PC-3 (cell line): ENCODE results near the gene CLIP3. TPM values are rescaled to one million over a fixed set of nuclear protein-coding genes. Genes with fewer than 3 reads are reported as not detected.

ENCODE experiments used
- ATAC-seq: fragments of 200-7000 bp; cut with Tn5 transposase; 2 replicates; pipeline ENCODE4 v1.9.1; 2020; ENCODE audit warnings: mild to moderate bottlenecking, moderate library complexity
- BruUV-seq: library from RNA; stranded (reverse); fragments of 400-500 nt; replicated peaks from 2 replicates; lab custom pipeline; 2021; lab: Mats Ljungman, UMichigan
- CTCF ChIA-PET: fragments of 300-600 bp; sonication (Branson Sonifier 250); formaldehyde crosslinking; loops from one replicate; lab custom pipeline; 2022; ENCODE audit warnings: antibody characterized with exemption; lab: Charles Lee
- POLR2A ChIA-PET: fragments of 300-600 bp; sonication (Branson Sonifier 250); formaldehyde crosslinking; loops from one replicate; lab custom pipeline; 2022; ENCODE audit warnings: antibody characterized with exemption; ENCODE audit not compliant: unreplicated experiment; lab: Charles Lee
- DNase-seq: peaks from one replicate; pipeline ENCODE4 v3.0.0-alpha.2; 2015
- H2AFZ ChIP-seq: fragments of 300-600 bp; sonication (generic); 2 replicates; pipeline ENCODE4 v1.6.0; 2016; ENCODE audit warnings: antibody characterized with exemption, low read length
- H3F3A ChIP-seq: fragments of 300-600 bp; sonication (generic); one replicate; pipeline ENCODE4 v1.6.0; 2017; ENCODE audit warnings: antibody characterized with exemption, low read length, control low read depth, mild to moderate bottlenecking; ENCODE audit not compliant: unreplicated experiment
- H3K27ac ChIP-seq: fragments of 300-600 bp; sonication (generic); 2 replicates; pipeline ENCODE4 v1.5.1; 2016; ENCODE audit warnings: mild to moderate bottlenecking, low read length
- H3K27me3 ChIP-seq: fragments of 300-600 bp; sonication (generic); 2 replicates; pipeline ENCODE4 v1.6.1; 2016; ENCODE audit warnings: low read length, mixed read lengths
- H3K36me3 ChIP-seq: fragments of 300-600 bp; sonication (generic); 2 replicates; pipeline ENCODE4 v1.6.1; 2016; ENCODE audit warnings: low read depth, mixed run types, low read length, mixed read lengths
- H3K4me1 ChIP-seq: fragments of 300-600 bp; sonication (generic); 2 replicates; pipeline ENCODE4 v1.5.1; 2016; ENCODE audit warnings: low read length; ENCODE audit not compliant: insufficient read depth
- H3K4me2 ChIP-seq: fragments of 300-600 bp; sonication (generic); 2 replicates; pipeline ENCODE4 v1.6.0; 2016; ENCODE audit warnings: low read length
- H3K4me3 ChIP-seq: fragments of 300-600 bp; sonication (generic); 2 replicates; pipeline ENCODE4 v1.5.1; 2016; ENCODE audit warnings: mild to moderate bottlenecking, low read length, mixed read lengths
- H3K79me2 ChIP-seq: fragments of 300-600 bp; sonication (generic); 2 replicates; pipeline ENCODE4 v1.6.1; 2017; ENCODE audit warnings: low read length, mixed read lengths
- H3K9ac ChIP-seq: fragments of 300-600 bp; sonication (generic); 2 replicates; pipeline ENCODE4 v1.6.0; 2016; ENCODE audit warnings: mild to moderate bottlenecking, low read length
- H3K9me2 ChIP-seq: fragments of 300-600 bp; sonication (generic); replicated peaks from 2 replicates; pipeline ENCODE4 v1.6.1; 2016; ENCODE audit warnings: mixed run types, low read length, mixed read lengths
- H3K9me3 ChIP-seq: fragments of 300-600 bp; sonication (generic); 2 replicates; pipeline ENCODE4 v1.6.1; 2016; ENCODE audit warnings: low read length, mixed read lengths
- H4K20me1 ChIP-seq: fragments of 300-600 bp; sonication (generic); 2 replicates; pipeline ENCODE4 v1.6.1; 2016; ENCODE audit warnings: low read length, mixed read lengths
- CTCF ChIP-seq: fragments of 300-600 bp; sonication (generic); conservative IDR thresholded peaks from 2 replicates; pipeline ENCODE4 v1.5.1; 2017; ENCODE audit warnings: antibody characterized with exemption, low read depth, mild to moderate bottlenecking, low read length
- EZH2 ChIP-seq: fragments of 300-600 bp; sonication (generic); IDR thresholded peaks from one replicate; pipeline ENCODE4 v1.6.1; 2017; ENCODE audit warnings: antibody characterized with exemption, mild to moderate bottlenecking, low read length; ENCODE audit not compliant: unreplicated experiment
- EZH2phosphoT487 ChIP-seq: fragments of 300-600 bp; sonication (generic); IDR thresholded peaks from 2 replicates; pipeline ENCODE4 v1.6.1; 2018; ENCODE audit warnings: mild to moderate bottlenecking, antibody characterized with exemption, low read length, borderline replicate concordance
- intact Hi-C: fragments of 100-400 bp; cut with micrococcal nuclease; formaldehyde crosslinking; loops from 2 replicates; pipeline ENCODE4 v1.9.0; 2023
- total RNA-seq: library from RNA; depleted of rRNA; stranded (reverse); fragments of >200 nt; gene quantifications from 2 replicates; pipeline ENCODE4 v1.2.3, GENCODE V29; 2014

Gene CLIP3
- total RNA-seq, 1 experiment from 2014 or later = 0.07 TPM

GRCh38 chr19:36051637-36052036 is 19.0 kb upstream of the CLIP3 start:
- ATAC-seq = no peak
- Histone ChIP-seq H3K4me3 (no peak overlapping the region), H2AFZ (no peak overlapping the region), H3K9ac (no peak overlapping the region), H3K36me3 (no peaks in the 10 kb centered on the region), H3K9me2 (no peaks in the 10 kb centered on the region), H3K4me2 (no peak overlapping the region), H3K27ac (no peak overlapping the region), H3K27me3 (no peaks in the 10 kb centered on the region), H3K9me3 (no peaks in the 10 kb centered on the region), H3K4me1 (peaks cover 9% of the 10 kb centered on the region), H3K79me2 (peaks cover 14% of the 10 kb centered on the region), H4K20me1 (no peaks in the 10 kb centered on the region), H3F3A (no peaks in the 10 kb centered on the region)
- CTCF ChIA-PET = no interaction called here
- no TSS peak for BruUV-seq
- TF ChIP-seq EZH2 = no peak
- no peak for TF ChIP-seq EZH2phosphoT487
- no peak for TF ChIP-seq CTCF
- POLR2A ChIA-PET = no interaction called here
- intact Hi-C loops = loop anchor here (5.0 to 10.0 kb wide), 2 partner anchors 39 to 117 kb away; partner anchors contain the start of genes ALKBH6 and LRFN3
- DNase-seq = no peak

GRCh38 chr19:36051236-36051635 is 18.6 kb upstream of the CLIP3 start:
- POLR2A ChIA-PET = no interaction called here
- Histone ChIP-seq H3K4me2 (no peak overlapping the region), H3K27ac (no peak overlapping the region), H3K79me2 (peaks cover 10% of the 10 kb centered on the region), H3K4me1 (peaks cover 5% of the 10 kb centered on the region), H3K9me2 (no peaks in the 10 kb centered on the region), H3K4me3 (no peak overlapping the region), H3K9me3 (no peaks in the 10 kb centered on the region), H3K36me3 (no peaks in the 10 kb centered on the region), H3K27me3 (no peaks in the 10 kb centered on the region), H4K20me1 (no peaks in the 10 kb centered on the region), H3K9ac (no peak overlapping the region), H2AFZ (no peak overlapping the region), H3F3A (no peaks in the 10 kb centered on the region)
- ATAC-seq (no peak), DNase-seq (no peak)
- CTCF ChIA-PET = no interaction called here
- BruUV-seq = no TSS peak
- no peak for TF ChIP-seq EZH2
- TF ChIP-seq EZH2phosphoT487 = no peak
- TF ChIP-seq CTCF = peak; percentile 35
- intact Hi-C loops = loop anchor here (5.0 to 10.0 kb wide), 2 partner anchors 39 to 116 kb away; partner anchors contain the start of genes ALKBH6 and LRFN3

GRCh38 chr19:36049080-36049698 is 16.5 kb upstream of the CLIP3 start:
- Histone ChIP-seq H3K36me3 (no peaks in the 10 kb centered on the region), H2AFZ (no peak overlapping the region), H3K9ac (no peak overlapping the region), H4K20me1 (no peaks in the 10 kb centered on the region), H3K9me3 (no peaks in the 10 kb centered on the region), H3K4me3 (no peak overlapping the region), H3K4me2 (no peak overlapping the region), H3K4me1 (peaks cover 3% of the 10 kb centered on the region; the same call in 1 of the 2 replicates), H3F3A (no peaks in the 10 kb centered on the region), H3K27me3 (no peaks in the 10 kb centered on the region), H3K27ac (no peak overlapping the region), H3K9me2 (no peaks in the 10 kb centered on the region), H3K79me2 (no peaks in the 10 kb centered on the region)
- ATAC-seq (no peak), DNase-seq (peak; percentile 1)
- TF ChIP-seq EZH2 = no peak
- intact Hi-C loops = no loop called here
- POLR2A ChIA-PET = no interaction called here
- no TSS peak for BruUV-seq
- CTCF ChIA-PET = no interaction called here
